ENCODE results near the gene ANTXR2.

ANTXR2 gene

GRCh38 chr4:80017125-80017854 lies 55.7 kb downstream of the ANTXR2 start:
- no peak overlapping the region for H3K27ac ChIP-seq
- TF ChIP-seq, protein P1, sequence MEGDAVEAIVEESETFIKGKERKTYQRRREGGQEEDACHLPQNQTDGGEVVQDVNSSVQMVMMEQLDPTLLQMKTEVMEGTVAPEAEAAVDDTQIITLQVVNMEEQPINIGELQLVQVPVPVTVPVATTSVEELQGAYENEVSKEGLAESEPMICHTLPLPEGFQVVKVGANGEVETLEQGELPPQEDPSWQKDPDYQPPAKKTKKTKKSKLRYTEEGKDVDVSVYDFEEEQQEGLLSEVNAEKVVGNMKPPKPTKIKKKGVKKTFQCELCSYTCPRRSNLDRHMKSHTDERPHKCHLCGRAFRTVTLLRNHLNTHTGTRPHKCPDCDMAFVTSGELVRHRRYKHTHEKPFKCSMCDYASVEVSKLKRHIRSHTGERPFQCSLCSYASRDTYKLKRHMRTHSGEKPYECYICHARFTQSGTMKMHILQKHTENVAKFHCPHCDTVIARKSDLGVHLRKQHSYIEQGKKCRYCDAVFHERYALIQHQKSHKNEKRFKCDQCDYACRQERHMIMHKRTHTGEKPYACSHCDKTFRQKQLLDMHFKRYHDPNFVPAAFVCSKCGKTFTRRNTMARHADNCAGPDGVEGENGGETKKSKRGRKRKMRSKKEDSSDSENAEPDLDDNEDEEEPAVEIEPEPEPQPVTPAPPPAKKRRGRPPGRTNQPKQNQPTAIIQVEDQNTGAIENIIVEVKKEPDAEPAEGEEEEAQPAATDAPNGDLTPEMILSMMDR (IDR thresholded peaks at IDR 0.05) = no peak
- no peak for TF ChIP-seq ZFX (IDR thresholded peaks at IDR 0.05; ENCODE audit: borderline replicate concordance)

DNA sequence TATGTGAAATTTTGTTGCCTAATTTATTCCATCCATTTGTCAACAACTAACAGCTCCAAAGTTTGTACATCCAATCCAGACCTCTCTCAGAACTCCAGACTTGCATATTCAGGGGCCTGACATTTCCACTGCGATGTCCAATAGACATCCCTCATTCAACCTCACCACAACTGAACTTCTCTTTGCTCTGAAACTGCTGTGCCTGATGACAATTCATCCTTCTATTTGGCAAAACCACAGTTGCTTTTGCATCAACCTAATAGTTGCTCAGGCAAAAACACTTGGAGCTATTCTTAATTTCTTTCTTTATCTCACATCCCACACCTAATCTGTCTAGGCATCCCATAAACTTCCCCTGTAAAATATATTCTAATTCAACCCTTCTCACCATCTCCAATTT lies 56.5 kb downstream of the ANTXR2 start:
- no peak for TF ChIP-seq ZFX (IDR thresholded peaks at IDR 0.05; ENCODE audit: borderline replicate concordance)
- TF ChIP-seq, protein P1 (IDR thresholded peaks at IDR 0.05) = no peak
- H3K27ac ChIP-seq = no peak overlapping the region

DNA sequence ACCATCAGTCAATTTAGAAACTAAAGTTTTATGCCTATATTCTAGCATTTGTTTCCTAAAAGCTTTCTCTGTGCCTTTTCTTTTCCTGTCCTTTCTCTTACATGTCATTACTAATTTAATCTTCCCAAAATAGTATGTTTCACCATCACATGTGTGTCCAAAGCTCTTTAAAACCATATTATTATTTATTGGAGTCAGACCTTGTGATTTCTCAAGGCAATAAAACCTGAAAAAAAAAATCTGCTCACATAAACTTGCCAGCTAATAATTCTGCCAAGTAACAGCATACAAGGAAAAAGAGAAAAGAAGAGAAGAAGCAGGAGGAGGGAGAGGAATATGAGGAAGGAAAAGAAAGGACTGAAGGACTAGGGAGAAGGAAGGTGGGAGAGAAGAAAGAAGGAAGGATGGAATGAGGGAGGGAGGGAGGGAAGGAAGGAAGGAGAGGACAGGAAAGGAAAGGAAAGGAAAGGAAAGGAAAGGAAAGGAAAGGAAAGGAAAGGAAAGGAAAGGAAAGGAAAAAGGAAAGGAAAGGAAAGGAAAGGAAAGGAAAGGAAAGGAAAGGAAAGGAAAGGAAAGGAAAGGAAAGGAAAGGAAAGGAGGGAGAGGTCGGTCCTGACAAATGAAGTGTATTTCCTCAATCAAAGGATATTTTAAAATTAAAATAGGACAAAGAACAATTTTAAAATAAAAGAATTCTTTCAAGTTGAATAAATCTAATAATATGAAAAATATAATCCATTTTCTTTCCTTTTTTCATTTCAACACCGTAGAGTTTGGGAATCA lies 57.4 kb downstream of the ANTXR2 start:
- TF ChIP-seq, protein P1 (IDR thresholded peaks at IDR 0.05) = no peak
- TF ChIP-seq ZFX (IDR thresholded peaks at IDR 0.05; ENCODE audit: borderline replicate concordance) = no peak
- H3K27ac ChIP-seq = no peak overlapping the region

- no peak overlapping the region for H3K27ac ChIP-seq
These were observed 58.5 kb downstream of the ANTXR2 start for GRCh38 chr4:80014531-80014930.

DNA sequence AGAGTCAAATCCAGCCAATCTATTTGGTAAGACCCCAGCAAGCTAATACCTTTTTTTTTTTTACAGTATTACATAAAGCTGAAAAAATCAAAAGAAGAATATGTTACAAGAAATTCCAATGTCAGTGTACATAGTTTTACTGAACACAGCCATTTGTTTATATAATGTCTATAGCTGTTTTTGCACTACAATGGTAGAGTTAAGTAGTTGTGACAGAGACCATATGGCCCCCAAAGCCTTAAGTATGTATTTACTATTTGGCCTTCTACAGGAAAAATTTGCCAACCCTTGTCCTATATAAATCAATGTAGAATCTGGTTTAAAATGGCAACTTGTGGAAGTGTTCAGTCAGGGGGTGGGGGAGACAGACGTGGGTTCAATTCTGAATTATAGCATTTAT lies 60.7 kb downstream of the ANTXR2 start:
- TF ChIP-seq, protein P1 (IDR thresholded peaks at IDR 0.05) = no peak
- no peak for TF ChIP-seq ZFX (IDR thresholded peaks at IDR 0.05; ENCODE audit: borderline replicate concordance)
- H3K27ac ChIP-seq = no peak overlapping the region

More at GRCh38 chr4:80014531-80014930, 58.5 kb downstream of the ANTXR2 start:
- TF ChIP-seq, protein P1 (IDR thresholded peaks at IDR 0.05) = no peak
- no peak for TF ChIP-seq ZFX (IDR thresholded peaks at IDR 0.05; ENCODE audit: borderline replicate concordance)

DNA sequence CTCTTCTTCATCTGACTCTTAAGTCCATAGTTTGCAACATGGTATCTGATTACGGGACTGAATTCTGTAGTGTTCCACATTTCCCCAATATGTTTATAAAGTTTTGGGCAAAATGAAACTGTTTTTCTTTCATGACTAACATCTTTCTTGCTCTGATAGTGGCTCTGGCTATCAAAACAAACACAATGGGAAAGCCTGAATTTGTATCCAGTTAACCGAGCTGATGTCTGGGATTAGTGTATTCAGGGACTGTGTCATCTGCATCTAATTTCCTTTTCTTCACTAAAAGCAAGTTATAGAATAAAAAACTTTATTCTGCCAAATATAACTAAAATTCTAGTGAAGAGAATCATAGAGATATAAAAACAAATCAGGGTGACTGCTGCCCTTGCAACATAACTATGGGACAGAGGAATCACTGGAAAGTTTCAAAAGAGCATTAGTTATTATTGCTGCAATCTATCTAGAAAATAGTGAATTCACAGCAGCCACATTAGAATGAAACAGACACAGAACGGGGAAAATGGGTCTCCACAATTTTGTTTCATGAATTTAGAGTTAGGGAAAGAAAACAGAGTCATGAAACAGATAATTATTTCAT lies 61.3 kb downstream of the ANTXR2 start:
- no peak overlapping the region for H3K27ac ChIP-seq
- TF ChIP-seq, protein P1 (IDR thresholded peaks at IDR 0.05) = no peak
- TF ChIP-seq ZFX (IDR thresholded peaks at IDR 0.05; ENCODE audit: borderline replicate concordance) = no peak

All from 22Rv1 (cell line).